ENCODE measurements around the gene OLA1. TPM values are rescaled to one million over a fixed set of nuclear protein-coding genes. Genes with fewer than 3 reads are reported as not detected.

Gene OLA1
- total RNA-seq, 1 experiment from 2014 or later = 120 TPM

GRCh38 chr2:174180165-174180724 is 68.1 kb downstream of the OLA1 start:
- peak; percentile 19 for DNase-seq (ENCODE audit: low read depth)

GRCh38 chr2:174177316-174177890 is 70.9 kb downstream of the OLA1 start:
- DNase-seq (ENCODE audit: low read depth) = no peak

- DNase-seq (ENCODE audit: low read depth) = peak; percentile 62
These were observed 71.4 kb downstream of the OLA1 start for GRCh38 chr2:174176898-174177297.

- DNase-seq (ENCODE audit: low read depth) = no peak
These were observed 73.6 kb downstream of the OLA1 start for GRCh38 chr2:174174741-174175140.

- DNase-seq (ENCODE audit: low read depth) = no peak
These were observed 75.5 kb downstream of the OLA1 start for GRCh38 chr2:174172802-174173355.

GRCh38 chr2:174171686-174172445 is 76.5 kb downstream of the OLA1 start:
- DNase-seq (ENCODE audit: low read depth) = no peak

GRCh38 chr2:174169372-174169771 is 79.0 kb downstream of the OLA1 start:
- DNase-seq (ENCODE audit: low read depth) = no peak

- no peak for DNase-seq (ENCODE audit: low read depth)
These were observed 82.1 kb downstream of the OLA1 start for GRCh38 chr2:174166261-174166660.

GRCh38 chr2:174161490-174161889 is 86.8 kb downstream of the OLA1 start:
- DNase-seq (ENCODE audit: low read depth) = no peak

GRCh38 chr2:174158003-174158402 is 90.3 kb downstream of the OLA1 start:
- DNase-seq (ENCODE audit: low read depth) = peak; percentile 57

GRCh38 chr2:174157053-174157452 is 91.3 kb downstream of the OLA1 start:
- no peak for DNase-seq (ENCODE audit: low read depth)

GRCh38 chr2:174153757-174154680 is 94.3 kb downstream of the OLA1 start:
- DNase-seq (ENCODE audit: low read depth) = peak; percentile 72

GRCh38 chr2:174149530-174149929 is 98.8 kb downstream of the OLA1 start:
- no peak for DNase-seq (ENCODE audit: low read depth)

GRCh38 chr2:174148833-174149232 is 99.5 kb downstream of the OLA1 start:
- DNase-seq (ENCODE audit: low read depth) = no peak

- DNase-seq (ENCODE audit: low read depth) = peak; percentile 41
These were observed 102.5 kb downstream of the OLA1 start for GRCh38 chr2:174145827-174146226.

GRCh38 chr2:174142290-174142689 is 106.0 kb downstream of the OLA1 start:
- DNase-seq (ENCODE audit: low read depth) = no peak

- no peak for DNase-seq (ENCODE audit: low read depth)
These were observed 110.2 kb downstream of the OLA1 start for GRCh38 chr2:174138161-174138560.

GRCh38 chr2:174135981-174136380 is 112.4 kb downstream of the OLA1 start:
- DNase-seq (ENCODE audit: low read depth) = no peak

GRCh38 chr2:174125090-174125489 is 123.2 kb downstream of the OLA1 start:
- DNase-seq (ENCODE audit: low read depth) = no peak

GRCh38 chr2:174124181-174124580 is 124.2 kb downstream of the OLA1 start:
- no peak for DNase-seq (ENCODE audit: low read depth)

GRCh38 chr2:174122185-174122584 is 126.1 kb downstream of the OLA1 start:
- DNase-seq (ENCODE audit: low read depth) = no peak

- DNase-seq (ENCODE audit: low read depth) = no peak
These were observed 126.7 kb downstream of the OLA1 start for GRCh38 chr2:174121612-174122011.
